CMK (cell line): ENCODE data around the gene RAC3.

Experiments used
- DNase-seq: peaks from one replicate; pipeline ENCODE4 v3.0.0-alpha.2; 2010; ENCODE audit warnings: low read depth

RAC3 gene

GRCh38 chr17:81999587-81999975 is 31.9 kb upstream of the RAC3 start:
- DNase-seq = no peak

GRCh38 chr17:81999976-82000802 is 31.3 kb upstream of the RAC3 start:
- DNase-seq = no peak

GRCh38 chr17:82000803-82001570 is 30.5 kb upstream of the RAC3 start:
- DNase-seq = no peak

DNA sequence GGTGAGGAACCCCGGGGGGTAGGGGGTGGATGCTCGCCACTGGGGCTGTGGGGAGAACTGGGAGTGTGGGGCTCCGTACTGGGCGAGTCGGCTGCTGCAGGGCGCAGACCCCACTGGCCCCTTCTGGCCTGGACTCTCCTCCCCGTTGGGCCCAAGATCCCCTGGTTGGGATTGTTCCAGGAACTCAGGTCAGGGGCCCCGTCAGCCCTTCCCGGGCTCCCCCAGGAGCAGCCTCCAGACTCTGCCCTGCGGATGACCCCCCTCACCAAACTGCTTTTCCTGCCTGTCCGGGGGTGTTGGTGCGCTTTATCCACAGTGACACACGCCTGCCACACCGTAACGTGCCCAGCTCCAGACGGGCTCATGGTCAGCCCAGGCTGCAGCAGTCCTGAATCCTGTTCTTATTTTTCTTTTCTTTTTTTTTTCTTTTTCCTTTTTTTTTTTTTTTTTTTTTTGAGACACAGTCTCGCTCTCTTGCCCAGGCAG is 29.9 kb upstream of the RAC3 start:
- DNase-seq = no peak

DNA sequence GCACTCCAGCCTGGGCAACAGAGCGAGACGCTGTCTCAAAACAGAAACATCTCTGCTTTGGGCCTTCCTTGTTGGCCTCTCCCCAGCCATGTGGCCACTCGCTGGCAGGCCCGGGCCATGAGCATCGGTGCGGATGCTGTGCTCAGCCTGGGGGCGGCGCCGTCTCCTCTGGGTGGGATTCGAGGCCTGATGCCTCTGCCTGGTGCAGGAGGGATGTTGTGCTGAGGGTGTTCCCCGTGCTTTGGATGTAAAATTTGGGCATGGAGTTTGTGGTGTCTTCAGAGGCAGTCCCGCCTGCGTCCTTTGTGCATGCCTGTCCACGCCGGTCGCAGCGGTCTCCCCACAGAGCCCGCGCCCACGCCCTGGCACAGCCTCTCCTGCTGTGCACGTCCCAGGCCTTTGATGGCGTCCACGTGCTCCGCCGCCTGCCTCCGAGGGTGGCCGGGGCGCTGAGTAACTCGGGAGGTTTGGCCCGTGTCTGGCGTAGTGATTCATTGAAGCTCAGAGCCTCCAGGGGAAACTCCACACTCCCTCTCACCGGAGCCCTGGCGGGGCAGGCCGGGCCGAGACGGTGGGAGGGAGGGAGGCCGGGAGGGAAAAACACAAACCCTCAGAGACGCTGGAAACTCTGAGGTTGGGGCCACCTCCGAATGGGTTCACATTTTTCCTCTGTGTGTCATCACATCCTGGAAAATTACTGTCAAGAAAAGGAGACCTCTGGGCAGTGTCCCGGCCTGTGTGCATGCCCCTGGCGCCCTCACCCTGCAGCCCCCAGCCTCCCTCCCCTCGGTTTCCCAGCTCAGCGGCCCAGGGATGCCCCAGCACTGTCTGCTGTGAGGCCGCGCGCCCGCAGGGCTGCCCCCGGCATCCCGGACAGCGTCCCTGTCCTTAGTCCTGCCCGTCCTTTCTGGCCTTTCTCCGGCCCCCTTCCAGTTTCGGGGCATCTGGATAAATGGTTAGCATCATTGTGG is 27.8 kb upstream of the RAC3 start:
- DNase-seq = no peak

DNA sequence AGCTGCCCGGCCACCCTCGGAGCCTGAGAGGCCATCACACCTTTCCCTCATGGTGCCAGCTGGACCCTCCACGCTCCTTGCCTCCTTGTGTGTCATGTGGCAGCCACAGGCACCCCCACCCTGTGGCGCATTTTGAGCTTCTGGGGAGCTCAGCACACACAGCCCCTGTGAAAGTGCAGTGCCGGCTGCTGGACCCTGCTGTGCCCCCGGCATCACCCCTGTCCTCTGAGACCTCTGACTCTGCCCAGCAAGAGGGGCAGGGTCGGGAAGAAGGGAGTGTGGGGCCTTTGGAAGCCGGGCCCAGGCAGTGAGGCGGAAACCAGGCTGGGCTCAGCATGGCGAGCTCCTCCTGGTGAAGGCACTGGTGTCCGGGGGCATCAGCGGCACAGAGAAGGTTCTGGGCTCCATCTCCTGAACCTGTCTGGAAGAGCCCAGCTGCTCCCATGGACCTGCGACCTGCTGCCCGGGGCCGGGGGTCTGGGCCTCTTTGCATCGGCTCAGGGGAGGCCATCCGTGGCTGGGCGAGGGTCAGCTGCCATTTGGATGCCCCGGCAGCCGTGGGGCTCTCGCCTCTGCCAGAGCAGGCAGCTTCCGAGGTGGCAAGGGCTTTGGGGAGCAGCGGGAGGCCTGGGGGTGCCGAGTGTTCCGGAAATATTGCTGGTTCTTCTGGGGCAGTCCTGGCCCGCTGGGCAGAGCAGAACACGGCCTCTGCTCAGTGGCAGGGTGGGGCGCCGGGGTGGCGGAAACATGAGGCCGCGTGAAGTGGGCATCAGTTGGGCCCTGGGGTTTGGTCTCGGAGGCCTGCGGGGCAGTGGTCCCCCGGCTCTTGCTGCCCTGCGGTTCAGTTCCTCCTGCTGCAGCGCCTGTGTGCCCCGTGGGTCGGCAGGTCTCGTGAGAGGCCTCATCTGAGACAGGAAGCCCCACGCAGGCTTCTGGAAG is 26.7 kb upstream of the RAC3 start:
- no peak for DNase-seq

GRCh38 chr17:82005701-82006348 is 25.7 kb upstream of the RAC3 start:
- DNase-seq = no peak

- no peak for DNase-seq
Observed at GRCh38 chr17:82006468-82007227, 24.8 kb upstream of the RAC3 start.

DNA sequence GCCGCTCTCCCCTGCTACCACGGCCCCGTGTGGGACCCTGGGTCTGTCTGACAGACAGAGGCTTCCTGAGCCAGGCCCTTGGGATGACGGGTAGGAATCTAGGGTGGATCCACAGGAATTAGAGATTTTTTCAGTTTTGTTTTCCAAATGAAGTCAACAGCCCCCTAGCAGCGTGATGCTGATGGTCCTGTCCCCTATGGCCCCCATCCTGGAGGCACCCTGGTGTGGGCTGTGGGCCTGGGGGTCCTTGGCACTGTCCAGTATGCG is 24.3 kb upstream of the RAC3 start:
- no peak for DNase-seq

- no peak for DNase-seq
Observed at GRCh38 chr17:82007495-82008257, 23.8 kb upstream of the RAC3 start.

DNA sequence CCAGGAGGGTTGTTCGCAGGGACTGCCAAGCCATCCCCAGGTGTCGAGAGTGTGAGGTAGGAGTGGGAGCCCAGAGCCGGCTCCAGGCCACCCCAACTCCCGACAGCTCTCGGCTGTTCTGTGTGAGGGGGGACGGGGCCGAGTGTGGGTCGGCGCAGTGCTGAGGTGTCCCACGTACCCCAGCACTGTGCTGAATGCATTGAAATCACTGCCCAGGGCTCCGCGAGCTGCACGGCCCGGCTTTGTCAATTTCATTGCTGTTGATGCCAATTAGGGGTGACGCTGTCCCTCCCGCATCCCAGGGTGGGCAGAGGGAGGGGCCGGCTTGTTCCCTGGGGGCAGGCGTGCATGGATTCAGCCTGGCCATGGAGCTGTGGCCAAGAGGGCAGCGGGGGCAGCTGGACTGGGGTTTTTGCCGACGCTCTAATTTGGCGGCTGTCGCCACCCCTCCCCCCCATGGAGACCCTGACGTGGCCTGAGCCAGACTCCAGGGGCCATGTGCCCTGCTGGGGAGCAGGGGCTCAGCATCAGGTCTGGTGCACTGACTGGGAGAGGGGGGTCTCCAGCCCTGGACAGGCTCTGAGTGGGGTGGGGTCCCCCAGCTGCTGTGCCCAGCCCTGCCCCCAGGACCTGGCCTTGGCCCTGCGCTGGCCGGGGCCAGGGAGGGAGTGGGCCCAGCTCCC is 23.1 kb upstream of the RAC3 start:
- no peak for DNase-seq

DNA sequence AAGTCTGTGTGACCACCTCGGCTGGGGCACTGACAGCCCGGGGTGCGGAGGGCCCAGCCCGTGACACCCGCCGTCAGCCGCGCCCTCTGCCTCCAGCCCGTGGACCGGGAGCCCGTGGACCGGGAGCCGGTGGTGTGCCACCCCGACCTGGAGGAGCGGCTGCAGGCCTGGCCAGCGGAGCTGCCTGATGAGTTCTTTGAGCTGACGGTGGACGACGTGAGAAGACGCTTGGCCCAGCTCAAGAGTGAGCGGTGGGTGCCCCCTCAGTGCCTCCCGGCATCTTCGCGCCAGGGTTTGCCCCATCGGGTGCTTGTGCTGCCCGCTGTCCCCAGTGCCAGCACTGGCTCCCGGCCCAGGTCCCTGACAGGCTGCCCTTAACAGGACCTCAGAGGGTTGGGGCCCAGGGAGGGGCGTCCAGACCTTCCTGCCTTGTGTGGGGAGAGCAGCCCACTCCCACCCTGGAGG is 22.5 kb upstream of the RAC3 start:
- DNase-seq = no peak

DNA sequence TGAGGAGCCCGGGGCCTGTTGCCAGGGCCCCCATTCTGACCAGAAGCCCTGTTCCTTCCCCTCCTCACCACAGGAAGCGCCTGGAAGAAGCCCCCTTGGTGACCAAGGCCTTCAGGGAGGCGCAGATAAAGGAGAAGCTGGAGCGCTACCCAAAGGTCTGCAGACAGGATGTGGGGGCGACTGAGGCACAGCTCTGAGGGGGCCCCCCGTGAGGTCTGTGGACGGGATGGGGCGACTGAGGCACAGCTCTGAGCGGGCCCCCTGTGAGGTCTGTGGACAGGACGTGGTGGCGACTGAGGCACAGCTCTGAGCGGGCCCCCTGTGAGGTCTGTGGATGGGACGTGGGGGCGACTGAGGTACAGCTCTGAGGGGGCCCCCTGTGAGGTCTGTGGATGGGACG is 22.1 kb upstream of the RAC3 start:
- DNase-seq = no peak

DNA sequence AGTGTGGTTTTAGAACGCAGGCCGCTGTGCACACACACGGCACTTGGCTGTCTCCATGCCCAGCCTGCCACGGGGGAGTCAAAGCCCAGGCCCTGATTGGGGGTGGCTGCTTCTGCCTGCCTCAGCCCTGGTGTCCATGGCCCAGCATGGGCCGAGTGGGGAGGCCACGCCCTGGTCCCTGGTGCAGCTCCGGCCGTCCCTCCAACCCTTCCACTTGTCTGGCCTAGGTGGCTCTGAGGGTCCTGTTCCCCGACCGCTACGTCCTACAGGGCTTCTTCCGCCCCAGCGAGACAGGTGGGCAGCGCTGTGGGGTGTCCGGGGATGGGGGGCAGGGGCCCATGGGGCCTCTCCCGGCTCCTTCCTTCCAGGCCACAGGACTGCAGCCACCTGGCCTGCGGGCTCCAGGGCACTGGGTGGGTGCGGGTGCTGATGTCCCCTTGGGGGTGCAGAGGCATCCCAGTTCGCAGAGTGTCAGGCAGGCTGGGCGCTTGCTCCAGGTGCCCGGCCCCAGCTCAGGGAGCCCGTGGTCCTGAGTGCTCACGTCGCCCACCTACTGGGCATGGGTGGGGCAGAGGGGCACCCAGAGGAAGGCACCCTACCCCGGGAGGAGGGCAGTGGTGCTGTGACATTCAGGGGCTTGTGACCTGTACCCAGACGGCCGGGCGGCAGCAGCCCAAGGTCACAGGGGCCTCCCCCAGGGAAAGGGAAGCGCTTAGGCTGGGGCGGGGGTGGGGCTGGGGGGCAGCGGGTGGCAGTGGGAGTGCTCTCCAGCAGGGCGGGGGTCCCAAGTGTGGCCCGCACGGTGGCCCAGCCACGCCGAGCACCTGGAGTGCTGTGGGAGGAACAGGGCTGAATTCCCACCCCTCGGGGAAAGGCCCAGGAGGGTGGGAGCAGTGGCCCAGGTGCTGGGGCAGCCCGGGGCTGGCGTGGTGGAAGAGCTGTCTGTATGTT is 20.6 kb upstream of the RAC3 start:
- DNase-seq = no peak

DNA sequence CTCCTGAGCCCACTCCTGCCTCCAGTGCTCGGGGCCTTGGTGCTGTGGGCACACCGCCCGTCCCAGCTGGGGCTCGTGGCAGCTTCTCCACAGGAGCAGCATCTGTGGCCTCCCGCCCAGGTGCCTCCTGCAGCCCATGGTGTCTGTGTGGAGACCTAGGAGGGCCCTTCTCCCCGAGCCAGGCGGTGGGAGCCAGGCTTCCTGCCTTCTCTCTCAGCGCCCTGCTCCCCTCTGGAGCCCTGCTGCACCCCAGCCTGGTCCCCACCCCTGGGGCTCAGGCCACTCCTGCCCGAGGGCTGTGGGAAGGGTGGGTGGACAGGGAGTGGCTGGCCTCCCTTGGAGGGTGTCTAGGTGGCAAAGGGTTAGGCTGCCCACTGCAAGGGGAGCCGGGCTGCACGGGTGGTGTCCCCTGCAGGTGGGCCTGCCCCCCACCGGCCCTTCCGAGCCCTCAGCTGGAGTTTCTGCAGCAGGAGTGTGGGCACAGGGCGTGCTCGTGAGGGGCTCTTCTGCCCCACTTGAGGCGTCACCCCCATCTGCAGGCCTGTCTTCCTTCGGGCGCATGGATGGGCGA is 19.8 kb upstream of the RAC3 start:
- DNase-seq = no peak

- no peak for DNase-seq
Observed at GRCh38 chr17:82012261-82012639, 19.2 kb upstream of the RAC3 start.
